Neural cell (in vitro differentiated cells): Measurements from ENCODE around the gene ATG2B. TPM values are rescaled to one million over a fixed set of nuclear protein-coding genes. Genes with fewer than 3 reads are reported as not detected.

ENCODE experiments used
- H2AFZ ChIP-seq: fragments of 200-600, 300-800 bp; sonication (generic), shearing (Covaris generic); 2 replicates; pipeline ENCODE4 v1.6.0; 2014; ENCODE audit warnings: low read depth, mild to moderate bottlenecking, antibody characterized with exemption, low read length, moderate library complexity
- H3F3A ChIP-seq: fragments of 200-600 bp; shearing (Covaris generic); 2 replicates; pipeline ENCODE4 v1.6.1; 2016; ENCODE audit warnings: mild to moderate bottlenecking, moderate library complexity, mixed read lengths, antibody characterized with exemption, low read length; ENCODE audit not compliant: insufficient read depth, poor library complexity, severe bottlenecking
- H3K27ac ChIP-seq: fragments of 200-600, 300-800 bp; sonication (generic), shearing (Covaris generic); 2 replicates; pipeline ENCODE4 v1.5.1; 2014; ENCODE audit warnings: mild to moderate bottlenecking, low read length, moderate library complexity
- H3K27me3 ChIP-seq: fragments of 300-800, 200-600 bp; sonication (generic), shearing (Covaris generic); 2 replicates; pipeline ENCODE4 v1.6.0; 2014; ENCODE audit warnings: mild to moderate bottlenecking, low read depth, low read length, moderate library complexity; ENCODE audit not compliant: insufficient read depth
- H3K36me3 ChIP-seq: fragments of 300-800, 200-600 bp; sonication (generic), shearing (Covaris generic); 2 replicates; pipeline ENCODE4 v1.5.1; 2014; ENCODE audit warnings: mild to moderate bottlenecking, antibody characterized with exemption, low read length, moderate library complexity; ENCODE audit not compliant: insufficient read depth
- H3K4me2 ChIP-seq: fragments of 300-800, 200-600 bp; sonication (generic), shearing (Covaris generic); 2 replicates; pipeline ENCODE4 v1.6.0; 2014; ENCODE audit warnings: mild to moderate bottlenecking, low read length
- H3K4me3 ChIP-seq: fragments of 300-800, 200-600 bp; sonication (generic), shearing (Covaris generic); 2 replicates; pipeline ENCODE4 v1.5.1; 2014; ENCODE audit warnings: mild to moderate bottlenecking, low read length, moderate library complexity
- H3K79me2 ChIP-seq: fragments of 200-600 bp; shearing (Covaris generic); replicated peaks from 2 replicates; pipeline ENCODE4 v1.6.0; 2014; ENCODE audit warnings: mild to moderate bottlenecking, low read length, moderate library complexity; ENCODE audit not compliant: insufficient read depth
- H3K9ac ChIP-seq: fragments of 300-800, 200-600 bp; sonication (generic), shearing (Covaris generic); 2 replicates; pipeline ENCODE4 v1.6.1; 2016; ENCODE audit warnings: mild to moderate bottlenecking, low read length, mixed read lengths
- H3K9me2 ChIP-seq: fragments of 200-600 bp; shearing (Covaris generic); 2 replicates; pipeline ENCODE4 v1.6.1; 2016; ENCODE audit warnings: mild to moderate bottlenecking, low read length, mixed read lengths; ENCODE audit not compliant: insufficient read depth
- H3K9me3 ChIP-seq: fragments of 200-600, 300-800 bp; sonication (generic), shearing (Covaris generic); 2 replicates; pipeline ENCODE4 v1.6.1; 2016; ENCODE audit warnings: mild to moderate bottlenecking, mixed run types, low read length, moderate library complexity, mixed read lengths
- H4K20me1 ChIP-seq: fragments of 200-600 bp; shearing (Covaris generic); 2 replicates; pipeline ENCODE4 v1.6.1; 2016; ENCODE audit warnings: mild to moderate bottlenecking, mixed run types; ENCODE audit not compliant: insufficient read depth
- CTCF ChIP-seq: fragments of 450-650 bp; IDR thresholded peaks from 2 replicates; pipeline ENCODE4 v1.5.1; 2014; ENCODE audit warnings: antibody characterized with exemption, mild to moderate bottlenecking, moderate library complexity; ENCODE audit not compliant: poor library complexity, severe bottlenecking
- EP300 ChIP-seq: fragments of 450-650 bp; conservative IDR thresholded peaks from 2 replicates; pipeline ENCODE4 v1.6.1; 2014; ENCODE audit warnings: antibody characterized with exemption, mild to moderate bottlenecking, moderate library complexity; ENCODE audit not compliant: poor library complexity, severe bottlenecking
- EZH2 ChIP-seq: fragments of 200-600, 300-800 bp; shearing (Covaris generic), sonication (generic); IDR thresholded peaks from 2 replicates; pipeline ENCODE4 v1.6.1; 2014; ENCODE audit warnings: antibody characterized with exemption, low read length, borderline replicate concordance, mild to moderate bottlenecking; ENCODE audit not compliant: insufficient read depth, poor library complexity, severe bottlenecking
- MXI1 ChIP-seq: fragments of 450-650 bp; conservative IDR thresholded peaks from 2 replicates; pipeline ENCODE4 v1.6.1; 2014; ENCODE audit warnings: antibody characterized with exemption, mild to moderate bottlenecking; ENCODE audit not compliant: poor library complexity, severe bottlenecking
- POLR2AphosphoS5 ChIP-seq: IDR thresholded peaks from 2 replicates; pipeline ENCODE4 v1.6.1; 2012
- RAD21 ChIP-seq: fragments of 450-650 bp; conservative IDR thresholded peaks from 2 replicates; pipeline ENCODE4 v1.6.1; 2014; ENCODE audit warnings: antibody characterized with exemption, mild to moderate bottlenecking, moderate library complexity
- REST ChIP-seq: IDR thresholded peaks from 2 replicates; pipeline ENCODE4 v1.6.1; 2012; ENCODE audit warnings: borderline replicate concordance
- SMC3 ChIP-seq: fragments of 450-650 bp; conservative IDR thresholded peaks from 2 replicates; pipeline ENCODE4 v1.6.1; 2014; ENCODE audit warnings: antibody characterized with exemption, mild to moderate bottlenecking, moderate library complexity; ENCODE audit not compliant: poor library complexity
- TAF1 ChIP-seq: IDR thresholded peaks from 2 replicates; pipeline ENCODE4 v1.6.1; 2012; ENCODE audit warnings: low read depth
- polyA plus RNA-seq: library from polyadenylated mRNA; depleted of rRNA; stranded (reverse); fragments of >200 nt; gene quantifications from 2 replicates; pipeline ENCODE4 v1.2.3, GENCODE V29; 2014

Gene ATG2B
- polyA plus RNA-seq, 1 donor from 2014 or later, result 16.2 TPM

- TF ChIP-seq EP300 (no peak), SMC3 (no peak), REST (no peak), MXI1 (no peak), RAD21 (no peak), CTCF (no peak), EZH2 (no peak), POLR2AphosphoS5 (no peak), TAF1 (no peak)
- Histone ChIP-seq H3K27me3 (no peaks in the 10 kb centered on the region), H3K9me3 (no peaks in the 10 kb centered on the region), H3K36me3 (no peaks in the 10 kb centered on the region), H3K4me2 (no peak overlapping the region), H3K27ac (no peak overlapping the region), H2AFZ (no peak overlapping the region), H3K9me2 (no peaks in the 10 kb centered on the region), H3K4me3 (no peak overlapping the region), H3F3A (no peaks in the 10 kb centered on the region), H3K9ac (no peak overlapping the region), H3K79me2 (no peaks in the 10 kb centered on the region), H4K20me1 (no peaks in the 10 kb centered on the region)
Measured at GRCh38 chr14:96239711-96240141, 123.4 kb downstream of the ATG2B start.

GRCh38 chr14:96238676-96239265 lies 124.4 kb downstream of the ATG2B start:
- no peaks in the 10 kb centered on the region for H3K27me3 ChIP-seq
- no peak overlapping the region for H2AFZ ChIP-seq
- no peak overlapping the region for H3K9ac ChIP-seq
- no peak overlapping the region for H3K27ac ChIP-seq
- H3K79me2 ChIP-seq, result no peaks in the 10 kb centered on the region
- no peaks in the 10 kb centered on the region for H4K20me1 ChIP-seq
- H3F3A ChIP-seq, result no peaks in the 10 kb centered on the region
- no peak overlapping the region for H3K4me3 ChIP-seq
- no peaks in the 10 kb centered on the region for H3K9me3 ChIP-seq
- TF ChIP-seq EP300 (no peak), MXI1 (no peak), SMC3 (no peak), POLR2AphosphoS5 (no peak), REST (no peak), TAF1 (no peak), RAD21 (no peak), EZH2 (no peak)
- no peaks in the 10 kb centered on the region for H3K36me3 ChIP-seq
- H3K4me2 ChIP-seq, result no peak overlapping the region
- H3K9me2 ChIP-seq, result no peaks in the 10 kb centered on the region
